ENCODE results near the gene ECT2.
A peak's percentile ranks its signal among the peaks of the same experiment; 100 is the strongest.
"Not testable (repeated sequence)": the region's sequence is repeated elsewhere in the genome, so short reads cannot be mapped to it uniquely, and the experiment has no call there.

Gene ECT2

GRCh38 chr3:172856795-172857742 is 106.5 kb downstream of the ECT2 start:
- FAIRE-seq (no peak), DNase-seq (ENCODE audit: low spot score) (peak; percentile 16)

- no peak for FAIRE-seq
- no peak for DNase-seq (ENCODE audit: low spot score)
Measured at GRCh38 chr3:172859041-172859440, 108.5 kb downstream of the ECT2 start.

- not testable (repeated sequence) for FAIRE-seq
Measured at GRCh38 chr3:172866726-172867350, 116.3 kb downstream of the ECT2 start.

GRCh38 chr3:172868582-172869200 is 118.2 kb downstream of the ECT2 start:
- DNase-seq (ENCODE audit: low spot score) (no peak), FAIRE-seq (no peak)

More at GRCh38 chr3:172866726-172867350, 116.3 kb downstream of the ECT2 start:
- DNase-seq (ENCODE audit: low spot score), result not testable (repeated sequence)

- no peak for FAIRE-seq
- DNase-seq (ENCODE audit: low spot score), result no peak
Measured at GRCh38 chr3:172869368-172869771, 118.8 kb downstream of the ECT2 start.

GRCh38 chr3:172869784-172870518 is 119.4 kb downstream of the ECT2 start:
- no peak for DNase-seq (ENCODE audit: low spot score)
- FAIRE-seq, result no peak

Data from urothelium cell line (cell line).